GM19035 (cell line): ENCODE results near the gene MLLT6.
A peak's percentile ranks its signal among the peaks of the same experiment; 100 is the strongest.

ENCODE experiments used
- ATAC-seq: cut with Tn5 transposase; IDR thresholded peaks from one replicate; pipeline ENCODE4 v1.9.1; 2021; ENCODE audit not compliant: unreplicated experiment

Gene MLLT6

DNA sequence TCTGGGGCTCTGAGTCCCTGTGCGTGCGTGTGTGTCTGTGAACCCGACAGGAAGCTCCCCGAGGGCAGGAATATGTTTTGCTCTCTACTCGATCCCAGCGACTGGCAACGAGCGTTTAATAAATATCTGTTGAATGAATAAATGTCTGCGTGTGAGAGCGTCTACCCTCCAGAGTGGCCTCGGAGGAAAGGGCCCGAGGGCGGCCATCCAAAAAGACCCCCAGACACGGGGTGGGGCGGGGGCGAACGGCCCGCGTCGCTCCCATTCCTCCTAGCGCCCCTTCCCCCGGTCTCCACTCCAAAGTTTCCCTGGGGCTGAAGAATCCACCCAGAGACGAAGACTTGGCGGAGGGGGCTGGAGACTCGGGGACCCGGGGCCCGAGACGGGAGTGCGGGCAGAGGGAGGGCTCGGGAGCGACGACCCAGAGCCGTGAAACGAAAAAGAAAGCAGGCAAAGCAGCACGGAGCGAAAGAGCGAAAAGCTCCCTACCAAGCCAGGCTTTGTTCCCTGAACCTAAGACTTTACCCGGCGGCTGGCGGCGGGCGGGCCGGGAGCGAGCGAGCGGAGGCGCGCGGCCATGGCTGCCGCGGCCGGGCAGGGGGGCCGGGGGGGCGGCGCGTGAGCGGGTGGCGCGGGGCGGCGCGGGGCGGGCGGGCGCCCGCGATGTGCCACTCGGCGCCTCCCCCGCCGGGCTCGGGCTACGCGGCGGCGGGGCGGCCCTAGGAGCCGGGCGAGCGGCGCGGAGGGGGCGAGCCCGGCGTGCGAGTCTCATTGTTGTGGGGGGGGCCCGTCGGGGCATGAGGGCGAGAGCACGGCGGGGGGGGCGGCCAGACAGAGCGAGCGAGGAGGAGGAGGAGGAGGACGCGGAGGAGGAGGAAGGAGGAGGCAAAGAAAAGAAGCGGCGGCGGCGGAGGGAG, at the start of gene MLLT6:
Gene MLLT6 (plus strand): TSS at position 668 of the 917 bp plus-strand sequence. CDS start 360 bp downstream, outside the sequence.
- ATAC-seq: no peak

DNA sequence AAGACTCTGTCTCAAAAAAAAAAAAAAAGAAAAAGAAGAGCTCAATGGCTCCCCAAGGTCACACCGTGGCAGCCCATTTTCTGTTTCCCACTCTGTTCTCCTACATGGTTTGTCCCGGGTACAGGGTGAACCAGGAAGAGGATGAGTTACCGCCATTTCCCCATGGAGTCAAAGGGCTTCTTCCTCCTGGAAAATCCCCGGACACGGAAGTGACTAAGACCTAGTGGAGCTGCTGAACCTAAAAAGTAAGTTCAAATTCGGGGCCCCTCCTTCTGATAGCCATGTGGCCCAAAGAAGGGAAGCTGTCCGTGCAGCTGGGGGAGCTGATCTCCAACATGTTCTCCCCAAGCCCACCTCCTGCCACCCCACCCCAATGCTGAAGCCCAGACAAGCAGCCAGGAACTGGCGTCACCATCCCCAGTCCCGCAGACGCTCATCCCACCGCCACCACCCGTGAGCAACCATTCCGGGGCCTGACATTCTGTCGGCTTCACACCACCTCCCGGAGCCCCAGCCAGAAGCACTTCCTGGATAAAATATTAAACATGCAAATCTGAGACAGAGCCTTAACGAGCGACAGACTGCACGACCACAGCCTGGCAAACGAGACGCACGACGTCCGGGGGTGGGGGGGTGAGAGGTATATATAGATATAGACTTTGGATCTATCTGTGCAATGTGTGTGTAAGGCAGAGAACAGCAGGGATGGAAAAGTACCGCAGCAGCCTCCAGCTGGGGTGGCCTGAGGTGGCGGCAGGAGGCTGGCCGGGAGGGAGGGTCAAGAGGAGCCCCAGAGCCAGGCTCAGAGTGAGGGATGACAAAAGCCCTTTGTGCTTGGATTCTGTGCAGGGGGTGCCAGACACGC, 47.9 kb upstream of the MLLT6 start:
- no peak for ATAC-seq

GRCh38 chr17:38657824-38658740, 47.0 kb upstream of the MLLT6 start:
- no peak for ATAC-seq

DNA sequence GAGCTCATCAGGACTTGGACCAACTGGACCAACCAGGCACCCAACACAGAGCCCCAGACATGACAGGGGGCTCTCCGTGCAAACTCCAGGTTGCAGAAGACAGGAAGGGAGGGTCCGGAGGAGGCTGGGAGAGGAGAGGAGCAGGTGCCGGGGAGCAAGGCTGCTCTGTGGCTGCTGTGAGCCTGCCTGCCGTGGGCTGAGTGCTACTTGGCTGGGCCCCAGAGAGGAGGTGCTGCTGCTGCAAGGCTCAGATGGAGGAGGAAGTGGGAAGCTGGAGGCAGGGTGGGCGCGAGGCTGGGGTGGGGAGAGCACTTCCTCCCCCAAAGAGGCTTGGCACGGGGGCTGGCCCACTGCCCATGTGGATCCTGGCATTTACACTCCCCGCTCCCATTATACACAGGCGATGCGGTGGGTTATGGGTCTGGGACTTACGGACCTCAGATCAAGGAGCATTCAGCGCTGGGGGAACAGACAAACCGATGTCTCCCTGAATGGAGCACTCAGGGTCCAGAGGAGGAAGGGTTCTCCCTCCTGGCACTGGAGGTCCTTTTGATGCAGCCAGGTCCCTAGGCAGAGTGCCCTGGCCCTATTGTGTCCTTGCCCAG, 46.2 kb upstream of the MLLT6 start:
- no peak for ATAC-seq

GRCh38 chr17:38659415-38659814, 45.7 kb upstream of the MLLT6 start:
- ATAC-seq: no peak

DNA sequence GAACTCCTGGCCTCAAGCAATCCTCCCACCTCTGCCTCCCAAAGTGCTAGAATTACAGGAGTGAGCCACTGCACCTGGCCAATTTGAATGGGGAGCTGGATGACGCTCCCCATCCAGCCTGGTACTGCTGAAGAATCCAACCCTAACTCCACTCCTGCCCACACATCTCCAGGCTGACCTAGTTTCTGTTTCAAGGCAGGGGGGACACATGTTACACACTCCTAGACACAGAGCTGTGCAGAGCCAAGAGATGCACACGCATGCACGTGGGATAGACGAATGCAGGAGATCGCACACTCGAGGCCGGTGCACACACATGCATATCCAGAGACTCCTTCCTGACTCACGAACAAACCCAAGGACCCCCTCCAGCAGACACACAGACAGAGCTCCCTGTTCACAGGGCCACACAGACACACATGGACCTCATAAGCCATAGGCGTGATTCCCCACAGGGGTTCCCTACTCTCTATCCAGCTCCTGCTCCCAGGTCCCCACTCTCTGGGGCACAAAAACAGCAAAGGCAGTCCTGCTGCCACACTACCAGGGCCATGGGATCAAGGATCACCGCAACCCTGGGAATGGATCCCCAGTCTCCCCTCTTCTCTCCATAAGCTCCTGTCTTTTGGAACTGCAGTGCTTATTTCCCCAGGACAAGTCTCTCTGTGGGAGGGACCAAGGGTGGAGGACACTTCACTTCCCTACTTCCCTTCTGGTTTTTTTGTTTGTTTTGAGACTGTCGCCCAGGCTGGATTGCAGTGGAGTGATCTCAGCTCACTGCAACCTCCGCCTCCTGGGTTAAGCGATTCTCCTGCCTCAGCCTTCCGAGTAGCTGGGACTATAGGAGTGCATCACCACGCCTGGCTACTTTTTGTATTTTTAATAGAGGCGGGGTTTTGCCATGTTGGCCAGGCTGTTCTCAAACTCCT, 44.7 kb upstream of the MLLT6 start:
- ATAC-seq: no peak

- ATAC-seq: no peak
Observed at GRCh38 chr17:38663125-38663751, 41.8 kb upstream of the MLLT6 start.

- no peak for ATAC-seq
Observed at GRCh38 chr17:38663964-38664644, 41.0 kb upstream of the MLLT6 start.

DNA sequence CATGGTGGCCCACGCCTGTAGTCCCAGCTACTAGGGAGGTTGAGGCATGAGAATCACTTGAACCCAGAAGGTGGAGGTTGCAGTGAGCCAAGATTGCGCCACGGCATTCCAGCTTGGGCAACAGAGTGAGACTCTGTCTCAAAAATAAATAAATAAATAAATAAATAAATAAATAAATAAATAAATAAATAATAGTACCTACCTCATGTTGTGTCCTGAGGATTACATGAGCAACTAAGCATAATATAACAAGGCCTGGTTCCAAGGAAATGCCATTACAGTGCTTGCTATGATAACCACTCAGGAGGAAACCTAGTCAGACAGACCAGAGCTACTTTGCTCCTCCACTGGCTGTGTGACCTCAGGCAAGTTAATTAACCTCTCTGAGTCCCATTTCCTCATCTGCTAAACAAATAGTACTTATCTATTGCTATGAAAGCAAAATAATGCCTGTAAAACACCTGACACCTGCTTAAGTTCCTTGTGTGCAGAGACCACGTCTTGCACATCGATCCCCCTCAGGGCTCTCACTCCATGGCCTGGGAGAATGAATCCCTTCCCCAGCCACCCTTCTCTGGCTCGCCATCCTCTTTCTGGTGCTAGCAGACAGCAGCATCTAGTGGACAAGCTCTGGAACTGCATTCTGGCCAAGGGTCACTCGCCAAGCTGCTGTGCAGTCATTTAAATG, 37.8 kb upstream of the MLLT6 start:
- ATAC-seq: no peak

- ATAC-seq: no peak
Observed at GRCh38 chr17:38667787-38668122, 37.3 kb upstream of the MLLT6 start.

DNA sequence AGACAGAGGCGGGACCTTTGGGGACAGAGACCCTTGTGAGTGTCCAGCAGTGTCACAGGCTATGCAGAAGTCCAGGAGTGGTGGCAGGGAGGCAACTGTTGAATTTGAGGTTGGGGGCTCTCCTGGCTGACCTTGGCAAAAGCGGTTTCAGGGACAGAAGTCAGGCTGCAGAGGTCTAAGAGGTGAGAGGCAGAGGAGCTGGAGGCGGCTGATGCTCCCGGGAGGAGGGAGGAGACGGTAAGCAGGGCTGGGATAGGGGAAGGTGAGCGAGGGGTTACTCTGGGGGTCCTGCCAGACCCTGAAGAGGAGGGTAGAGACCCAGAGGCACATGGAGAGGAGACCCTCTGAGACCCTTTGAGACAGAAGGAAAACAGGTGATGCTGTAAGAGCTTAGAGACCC, 35.6 kb upstream of the MLLT6 start:
- ATAC-seq: no peak

- no peak for ATAC-seq
Observed at GRCh38 chr17:38671939-38672720, 32.9 kb upstream of the MLLT6 start.

GRCh38 chr17:38672788-38673706, 32.0 kb upstream of the MLLT6 start:
- no peak for ATAC-seq

DNA sequence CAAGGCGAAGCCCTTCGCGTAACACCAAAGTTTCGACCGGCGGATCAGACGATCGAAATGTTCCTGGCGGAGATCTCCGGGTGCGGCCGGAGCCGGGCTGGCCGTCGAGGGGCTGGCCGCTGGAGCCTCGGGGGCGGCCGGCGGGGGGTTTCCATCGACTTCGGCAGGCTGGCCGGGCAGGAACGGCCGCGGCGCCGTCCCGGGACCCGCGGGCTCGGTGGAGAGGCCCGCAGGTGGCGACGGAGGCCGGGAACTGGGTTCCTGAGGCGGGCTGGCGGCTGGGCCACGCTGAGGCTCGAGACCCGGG, 31.4 kb upstream of the MLLT6 start:
- no peak for ATAC-seq

DNA sequence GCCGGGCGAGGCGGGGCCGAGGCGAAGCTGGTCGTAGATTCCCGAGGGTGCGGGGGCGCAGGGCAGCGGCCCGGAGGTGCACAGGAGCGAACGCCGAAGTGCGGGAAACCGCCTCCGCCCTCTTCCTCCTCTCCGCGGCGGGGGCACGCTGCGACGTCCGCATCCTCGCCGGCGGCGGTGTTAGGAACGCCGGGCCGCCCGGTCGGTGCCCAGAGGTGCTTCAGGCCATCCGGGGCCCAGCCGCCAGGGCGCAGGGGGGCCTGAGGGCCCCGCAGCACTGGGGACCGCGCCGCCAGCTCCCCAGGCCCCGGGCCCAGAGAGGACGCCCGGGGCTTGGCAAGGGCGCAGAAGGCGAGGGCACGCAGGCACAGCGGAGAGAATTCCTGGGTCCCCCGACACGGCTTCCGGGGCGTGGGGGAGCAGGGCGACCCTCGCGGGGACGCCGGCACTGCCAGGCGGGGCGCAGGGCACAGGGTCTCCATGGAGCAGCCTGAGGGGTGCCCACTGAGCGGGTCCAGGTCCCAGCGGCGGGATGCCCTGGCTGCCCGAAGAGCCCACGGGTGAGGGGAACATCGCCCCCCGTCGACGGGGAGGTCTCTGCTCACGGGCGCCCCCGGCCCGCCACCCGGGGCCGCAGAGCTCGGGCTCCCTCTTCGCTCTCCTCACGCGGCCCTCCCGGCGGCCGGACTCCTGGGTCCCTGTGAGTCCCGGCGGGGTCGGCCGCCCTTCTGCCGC, 30.9 kb upstream of the MLLT6 start:
- ATAC-seq: peak; percentile 25
